ENCODE measurements around the gene HMGCR. TPM values are rescaled to one million over a fixed set of nuclear protein-coding genes. Genes with fewer than 3 reads are reported as not detected.

The HMGCR gene
- total RNA-seq, 1 experiment from 2014 or later, result 178 TPM

GRCh38 chr5:75395277-75395676 lies 58.3 kb downstream of the HMGCR start:
- DNase-seq, result no peak
- Histone ChIP-seq H3K18ac (ENCODE audit: insufficient read length, low read depth, low read length) (no peak overlapping the region), H2BK12ac (ENCODE audit: insufficient read length, low read depth, low read length) (no peak overlapping the region), H3T11ph (ENCODE audit: low read length) (no peak overlapping the region), H3K4me2 (ENCODE audit: insufficient read depth, insufficient read length, low read length) (no peak overlapping the region), H3K27me3 (ENCODE audit: insufficient read depth, low read length) (no peaks in the 10 kb centered on the region), H3K4ac (ENCODE audit: low read depth, low read length) (no peak overlapping the region), H3K9ac (ENCODE audit: extremely low read depth, insufficient read length, low read length) (no peak overlapping the region), H3K14ac (ENCODE audit: insufficient read depth, low read length) (no peak overlapping the region), H2BK120ac (ENCODE audit: low read depth, low read length, poor library complexity, severe bottlenecking) (no peak overlapping the region), H2BK5ac (ENCODE audit: insufficient read length, low read length) (no peak overlapping the region), H3K79me1 (ENCODE audit: insufficient read depth, low read depth, low read length, poor library complexity, severe bottlenecking) (no peaks in the 10 kb centered on the region), H3K27ac (ENCODE audit: insufficient read length, low read depth, low read length) (no peak overlapping the region), H3K9me3 (ENCODE audit: control insufficient read depth, low read depth, low read length) (no peaks in the 10 kb centered on the region), H4K91ac (ENCODE audit: insufficient read length, low read depth, low read length) (no peak overlapping the region), H2BK20ac (ENCODE audit: low read depth, low read length, poor library complexity, severe bottlenecking) (no peak overlapping the region), H3K56ac (ENCODE audit: insufficient read length, low read depth, low read length) (no peak overlapping the region), H3K23ac (ENCODE audit: insufficient read length, low read depth, low read length) (no peak overlapping the region), H4K8ac (replicated peaks; ENCODE audit: insufficient read length, low read depth, low read length) (no peak overlapping the region), H4K5ac (ENCODE audit: insufficient read length, low read depth, low read length) (no peak overlapping the region), H2AK5ac (ENCODE audit: insufficient read length, low read length) (no peak overlapping the region), H3K23me2 (ENCODE audit: insufficient read length, low read depth, low read length, poor library complexity, severe bottlenecking) (no peaks in the 10 kb centered on the region), H2AFZ (ENCODE audit: low read length) (no peak overlapping the region), H4K20me1 (ENCODE audit: control insufficient read depth, insufficient read depth, insufficient read length) (no peaks in the 10 kb centered on the region), H3K79me2 (ENCODE audit: insufficient read depth, low read length) (no peaks in the 10 kb centered on the region), H3K4me1 (ENCODE audit: insufficient read depth, low read length) (no peaks in the 10 kb centered on the region; the same call in 1 of the 2 replicates), H2BK15ac (ENCODE audit: low read depth, low read length) (no peak overlapping the region)
- no peak for TF ChIP-seq CTCF (conservative IDR thresholded peaks at IDR 0.05)
- H3K36me3 Mint-ChIP-seq (ENCODE audit: insufficient read depth in 1 of 3, low read depth in 3 of 3), result peaks cover 0 to 13% (median 0%) of the 10 kb centered on the region in 3 experiments; a peak in 1 of 7 replicates
- WGBS (ENCODE audit: extremely low coverage, insufficient read length, low lambda C conversion rate), result no CpG with 5 or more reads among the region's 3 CpGs
- no peak overlapping the region for H3K27ac Mint-ChIP-seq
- H3K4me1 Mint-ChIP-seq, result peaks cover 5 to 6% of the 10 kb centered on the region in 2 experiments; a peak in 3 of 4 replicates
- no peaks in the 10 kb centered on the region for H3K27me3 Mint-ChIP-seq (ENCODE audit: low read depth)
- no peaks in the 10 kb centered on the region for H3K9me3 Mint-ChIP-seq
- no peak overlapping the region for H3K4me3 Mint-ChIP-seq
